Measurements from ENCODE around the gene ADISSP. TPM values are rescaled to one million over a fixed set of nuclear protein-coding genes. Genes with fewer than 3 reads are reported as not detected.

The ADISSP gene
- total and polyA plus RNA-seq, 2 of the 13 experiments (the other 11 are each of a cell fraction or from before 2014, with no cell fraction given): 38.3 to 90.6 TPM

DNA sequence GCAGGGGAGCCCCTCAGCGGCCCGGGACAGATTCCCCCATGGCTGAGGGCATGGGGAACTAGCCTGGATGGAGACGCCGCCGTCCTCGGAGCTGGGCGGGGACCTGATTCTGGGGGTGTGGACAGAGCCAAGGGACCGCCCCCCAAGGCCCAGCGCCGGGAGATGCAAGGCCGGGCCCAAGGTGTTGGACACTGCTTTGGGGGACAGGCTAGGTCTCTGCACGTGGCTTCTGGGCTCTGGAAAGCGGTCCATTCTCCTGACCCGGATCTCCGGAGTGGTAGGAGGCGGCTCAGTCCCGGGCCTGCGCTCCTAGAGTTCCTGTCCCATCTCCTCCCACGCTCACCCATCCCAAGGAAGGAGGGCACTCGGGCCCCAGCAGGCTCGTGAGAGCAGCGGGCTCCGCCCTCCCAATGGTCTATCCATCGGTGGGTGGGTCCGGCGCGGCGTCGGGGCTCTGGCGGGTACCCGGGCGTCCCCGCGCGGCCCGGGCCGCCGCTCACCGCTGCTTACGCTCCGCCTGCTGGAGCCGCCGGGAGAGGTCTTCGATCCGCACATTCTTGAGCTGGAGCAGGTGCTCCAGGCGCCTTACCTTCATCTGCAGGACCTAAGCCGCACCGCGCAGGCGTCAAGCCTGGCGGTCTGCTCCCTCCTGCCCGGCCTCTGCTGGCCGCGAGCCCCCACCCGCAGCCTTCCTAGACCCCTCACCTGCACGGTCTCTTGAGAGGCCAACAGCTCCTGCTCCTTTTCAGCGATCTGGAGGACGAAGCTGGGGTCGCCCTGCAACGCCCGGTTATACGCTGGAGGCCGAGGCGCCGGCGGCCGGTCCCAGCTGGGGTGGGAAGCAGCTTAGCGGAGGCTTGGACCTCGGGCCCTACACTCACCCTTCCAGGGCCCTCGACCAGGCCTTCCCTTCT lies 10.4 kb upstream of the ADISSP start (continued):
- TF ChIP-seq HNF1B (CRISPR knock-in tag; IDR thresholded peaks at IDR 0.05) (no peak), ZNF670 (CRISPR knock-in tag; IDR thresholded peaks at IDR 0.05; ENCODE audit: borderline replicate concordance) (no peak), NR1H2 (CRISPR knock-in tag; IDR thresholded peaks at IDR 0.05; ENCODE audit: borderline replicate concordance, low read depth) (no peak; the same call in 1 of the 2 replicates), SP1 (IDR thresholded peaks at IDR 0.05) (no peak), SP1 (CRISPR knock-in tag; IDR thresholded peaks at IDR 0.05) (no peak), ZNF672 (CRISPR knock-in tag; IDR thresholded peaks at IDR 0.05) (no peak), RORA (CRISPR knock-in tag; IDR thresholded peaks at IDR 0.05) (no peak), PRPF4 (IDR thresholded peaks at IDR 0.05; ENCODE audit: low read depth, low read length, poor library complexity, severe bottlenecking) (no peak), KAT8 (CRISPR knock-in tag; IDR thresholded peaks at IDR 0.05) (no peak), GLI4 (CRISPR knock-in tag; IDR thresholded peaks at IDR 0.05; ENCODE audit: borderline replicate concordance) (0 out of 2 replicates have a peak, but pooled peaks have one; percentile 33), RFX1 (IDR thresholded peaks at IDR 0.05) (no peak), NCOA2 (CRISPR knock-in tag; IDR thresholded peaks at IDR 0.05) (no peak), TFAP4 (IDR thresholded peaks at IDR 0.05; ENCODE audit: borderline replicate concordance, low read depth) (no peak; the same call in 1 of the 2 replicates), NFIC (IDR thresholded peaks at IDR 0.05; ENCODE audit: low read length) (no peak), E2F2 (CRISPR knock-in tag; IDR thresholded peaks at IDR 0.05; ENCODE audit: borderline replicate concordance) (no peak), ZNF256 (CRISPR knock-in tag; conservative IDR thresholded peaks at IDR 0.05) (no peak), BORCS8-MEF2B (CRISPR knock-in tag; IDR thresholded peaks at IDR 0.05) (no peak), ZNF776 (CRISPR knock-in tag; IDR thresholded peaks at IDR 0.05) (no peak; the same call in 1 of the 2 replicates), MAFK (conservative IDR thresholded peaks at IDR 0.05 in 1 of 2, IDR thresholded peaks at IDR 0.05 in 1 of 2; ENCODE audit: low read length in 2 of 2) (no peak), KLF13 (CRISPR knock-in tag; IDR thresholded peaks at IDR 0.05) (no peak), JUND (CRISPR knock-in tag; IDR thresholded peaks at IDR 0.05) (no peak), ZNF615 (CRISPR knock-in tag; IDR thresholded peaks at IDR 0.05; ENCODE audit: borderline replicate concordance) (no peak), NR2F6 (IDR thresholded peaks at IDR 0.05) (no peak), NR2F6 (CRISPR knock-in tag; IDR thresholded peaks at IDR 0.05) (no peak), ZNF891 (CRISPR knock-in tag; IDR thresholded peaks at IDR 0.05) (no peak), DDIT3 (CRISPR knock-in tag; IDR thresholded peaks at IDR 0.05) (no peak), SCMH1 (CRISPR knock-in tag; IDR thresholded peaks at IDR 0.05; ENCODE audit: borderline replicate concordance) (no peak), SNRNP70 (IDR thresholded peaks at IDR 0.05; ENCODE audit: low read depth, low read length) (no peak)
- TF ChIP-seq, protein P1, sequence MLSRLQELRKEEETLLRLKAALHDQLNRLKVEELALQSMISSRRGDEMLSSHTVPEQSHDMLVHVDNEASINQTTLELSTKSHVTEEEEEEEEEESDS (CRISPR knock-in tag; IDR thresholded peaks at IDR 0.05; ENCODE audit: borderline replicate concordance): no peak

Measured in HepG2 (cell line).